Peyer's patch (tissue), 4 donors: Measurements from ENCODE around the gene OR1L4. TPM values are rescaled to one million over a fixed set of nuclear protein-coding genes. Genes with fewer than 3 reads are reported as not detected.

ENCODE experiments used
- DNase-seq, 3 donors: peaks; one replicate each; pipeline ENCODE4 v3.0.0-alpha.2; 2017 to 2019
- H3K27ac ChIP-seq, 4 donors: fragments of 200-600 bp; sonication (generic); one replicate each; pipeline ENCODE4 v1.5.1; 2016 to 2019
- H3K27me3 ChIP-seq, 2 donors: fragments of 200-600 bp; sonication (generic); one replicate each; pipeline ENCODE4 v1.5.1; 2019
- H3K36me3 ChIP-seq, 3 donors: fragments of 200-600 bp; sonication (generic); one replicate each; pipeline ENCODE4 v1.5.1; 2016 to 2019
- H3K4me1 ChIP-seq, 4 donors: fragments of 200-600 bp; sonication (generic); one replicate each; pipeline ENCODE4 v1.5.1; 2016 to 2019
- H3K4me3 ChIP-seq, 4 donors: fragments of 200-600 bp; sonication (generic); 1 replicate in 3 of 4; 2 replicates in 1 of 4; pipeline ENCODE4 v1.5.1; 2016 to 2019; ENCODE audit warnings: mild to moderate bottlenecking in 1 of 4
- H3K9me3 ChIP-seq, 4 donors: fragments of 200-600 bp; sonication (generic); one replicate each; pipeline ENCODE4 v1.5.1; 2016 to 2019; ENCODE audit warnings: mild to moderate bottlenecking in 1 of 4
- CTCF ChIP-seq, 6 experiments: fragments of 450-650 bp in 4 of 6; fragments of 200-600 bp in 2 of 6; sonication (generic) in 1 of 6; IDR thresholded peaks; one replicate each; pipeline ENCODE4 v1.5.1; 2017 to 2019; ENCODE audit warnings: antibody characterized with exemption in 6 of 6, mild to moderate bottlenecking in 3 of 6, moderate library complexity in 1 of 6
- POLR2A ChIP-seq, 2 donors: fragments of 450-650 bp; IDR thresholded peaks; one replicate each; pipeline ENCODE4 v1.5.1; 2017; ENCODE audit warnings: antibody characterized with exemption in 2 of 2, mild to moderate bottlenecking in 2 of 2, moderate library complexity in 2 of 2
- total RNA-seq, 4 donors: library from RNA; depleted of rRNA; stranded (reverse); fragments of >200 nt; gene quantifications; one replicate each; pipeline ENCODE4 v1.1.0, GENCODE V29; 2016

OR1L4 gene
- total RNA-seq, 4 donors from 2014 or later = not detected

DNA sequence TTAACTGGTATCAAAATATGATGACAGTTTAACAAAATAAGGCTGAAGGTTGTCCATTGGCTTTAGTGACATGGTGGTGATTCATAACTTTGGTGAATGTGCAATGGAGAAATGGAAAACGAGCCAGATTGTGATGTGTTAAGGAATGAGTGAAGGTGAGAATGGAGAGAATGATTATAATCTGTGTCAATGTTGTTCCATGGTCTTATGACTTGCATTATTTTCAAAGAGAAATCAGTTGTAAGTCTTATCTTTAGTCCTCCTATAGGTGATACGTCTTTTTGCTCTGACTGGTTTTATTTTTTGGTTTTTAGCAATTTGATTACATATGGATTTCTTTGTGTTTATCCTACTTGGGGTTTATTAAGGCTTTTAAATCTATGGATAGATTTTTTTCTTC, 31.0 kb downstream of the OR1L4 start:
- TF ChIP-seq POLR2A (IDR thresholded peaks at IDR 0.05) (no peak), CTCF (IDR thresholded peaks at IDR 0.05) (no peak)
- Histone ChIP-seq H3K27ac (no peak overlapping the region), H3K36me3 (no peaks in the 10 kb centered on the region), H3K4me3 (no peak overlapping the region), H3K9me3 (no peaks in the 10 kb centered on the region), H3K4me1 (no peaks in the 10 kb centered on the region), H3K27me3 (no peaks in the 10 kb centered on the region)
- no peak for DNase-seq

GRCh38 chr9:122767817-122768216, 44.0 kb downstream of the OR1L4 start:
- H3K4me1 ChIP-seq = no peaks in the 10 kb centered on the region
- peaks cover 0 to 7% (median 0%) of the 10 kb centered on the region in 4 donors for H3K9me3 ChIP-seq
- H3K27ac ChIP-seq = no peak overlapping the region
- no peak for DNase-seq
- no peaks in the 10 kb centered on the region for H3K36me3 ChIP-seq
- TF ChIP-seq POLR2A (IDR thresholded peaks at IDR 0.05) (no peak), CTCF (IDR thresholded peaks at IDR 0.05) (no peak)
- no peaks in the 10 kb centered on the region for H3K27me3 ChIP-seq
- no peak overlapping the region for H3K4me3 ChIP-seq

Other genes starting within 250 kb of the OR1L4 start
- not detected for gene OR1J1, start 246.1 kb upstream of the OR1L4 start, total RNA-seq
- gene OR1J2, start 213.2 kb upstream of the OR1L4 start, total RNA-seq = not detected
- not detected for gene OR1J4, start 204.8 kb upstream of the OR1L4 start, total RNA-seq
- not detected for gene OR1N1, start 196.7 kb upstream of the OR1L4 start, total RNA-seq
- not detected for gene OR1N2, start 170.9 kb upstream of the OR1L4 start, total RNA-seq
- not detected for gene OR1L8, start 140.6 kb upstream of the OR1L4 start, total RNA-seq
- gene OR1Q1, start 109.3 kb upstream of the OR1L4 start, total RNA-seq = not detected
- 1 to 10 TPM in 1 of 4 donors, not detected in 3; 1.4 TPM for gene OR1B1, start 66.4 kb upstream of the OR1L4 start, total RNA-seq
- gene OR1L1, start 62.3 kb upstream of the OR1L4 start, total RNA-seq = not detected
- gene OR1L3, start 48.9 kb upstream of the OR1L4 start, total RNA-seq = not detected
- gene OR1L6, start 18.3 kb downstream of the OR1L4 start, total RNA-seq = not detected
- gene OR5C1, start 64.9 kb downstream of the OR1L4 start, total RNA-seq = not detected
- not detected for gene OR1K1, start 76.1 kb downstream of the OR1L4 start, total RNA-seq
- gene PDCL, start 104.6 kb downstream of the OR1L4 start, total RNA-seq = 10 to 100 TPM in 3 of 4 donors, 1 to 10 TPM in 1; 7.0 to 33.8 (median 14.6) TPM
- gene RC3H2, start 181.4 kb downstream of the OR1L4 start, total RNA-seq = 10 to 100 TPM; 27.9 to 48.7 (median 41.7) TPM
- gene ZBTB6, start 189.3 kb downstream of the OR1L4 start, total RNA-seq = 10 to 100 TPM in 1 of 4 donors, 1 to 10 TPM in 3; 5.6 to 14.9 (median 7.7) TPM
- gene ZBTB26, start 207.5 kb downstream of the OR1L4 start, total RNA-seq = 10 to 100 TPM in 1 of 4 donors, 1 to 10 TPM in 3; 3.2 to 18.2 (median 6.1) TPM
- 10 to 100 TPM; 45.0 to 92.4 (median 49.7) TPM for gene RABGAP1, start 217.0 kb downstream of the OR1L4 start, total RNA-seq